H1 (cell line): ENCODE results near the gene MACROD2. TPM values are rescaled to one million over a fixed set of nuclear protein-coding genes. Genes with fewer than 3 reads are reported as not detected.

Experiments used
- CTCF ChIA-PET: fragments of 300-600 bp; sonication (Branson Sonifier 250); formaldehyde crosslinking; loops from one replicate; lab custom pipeline; 2021; ENCODE audit not compliant: partially characterized antibody; lab: Charles Lee
- POLR2A ChIA-PET: fragments of 300-600 bp; sonication (Branson Sonifier 250); formaldehyde crosslinking; loops from one replicate; lab custom pipeline; 2021; ENCODE audit warnings: inconsistent platforms; ENCODE audit not compliant: partially characterized antibody; lab: Charles Lee
- DNase-seq, 2 experiments: peaks; one replicate each; pipeline versions ENCODE4 v3.0.0 to v3.0.0-alpha.2; 2010 to 2022; ENCODE audit warnings: low spot score in 2 of 2, low read depth in 1 of 2, mixed read lengths in 1 of 2
- FAIRE-seq: peaks from 2 replicates; lab custom pipeline; 2011; peaks lifted over from hg19 to GRCh38; lab: Jason Lieb, UNC
- H2AFZ ChIP-seq: 2 replicates; pipeline ENCODE4 v1.8.1; 2012; ENCODE audit warnings: low read length, inconsistent platforms
- H2AK5ac ChIP-seq: 2 replicates; pipeline ENCODE4 v1.6.1; 2013; ENCODE audit warnings: low read depth, low read length
- H2BK120ac ChIP-seq: replicated peaks from 2 replicates; pipeline ENCODE3; 2013; ENCODE audit warnings: low read depth, low read length, inconsistent platforms
- H2BK12ac ChIP-seq: 2 replicates; pipeline ENCODE4 v1.6.1; 2013; ENCODE audit warnings: low read depth, low read length
- H2BK15ac ChIP-seq: 2 replicates; pipeline ENCODE4 v1.6.1; 2013; ENCODE audit warnings: low read length
- H2BK20ac ChIP-seq: 2 replicates; pipeline ENCODE4 v1.6.1; 2013; ENCODE audit warnings: low read length
- H2BK5ac ChIP-seq: 2 replicates; pipeline ENCODE4 v1.6.1; 2013; ENCODE audit warnings: low read depth, low read length
- H3K14ac ChIP-seq: 2 replicates; pipeline ENCODE4 v1.6.1; 2013; ENCODE audit warnings: inconsistent platforms; ENCODE audit not compliant: insufficient read length
- H3K18ac ChIP-seq: 2 replicates; pipeline ENCODE4 v1.6.1; 2013; ENCODE audit warnings: low read length; ENCODE audit errors: extremely low read depth
- H3K23ac ChIP-seq: 2 replicates; pipeline ENCODE4 v1.6.1; 2013; ENCODE audit warnings: inconsistent platforms; ENCODE audit not compliant: insufficient read length
- H3K23me2 ChIP-seq: 2 replicates; pipeline ENCODE4 v1.6.1; 2013; ENCODE audit warnings: low read depth, low read length
- H3K27ac ChIP-seq: 2 replicates; pipeline ENCODE4 v1.6.1; 2011; ENCODE audit warnings: low read depth, low read length, inconsistent platforms
- H3K27me3 ChIP-seq, 4 experiments: replicated peaks in 1 of 4; 1 replicate in 1 of 4; 2 replicates in 3 of 4; pipeline versions ENCODE4 v1.6.1 to v1.8.1; 2011 to 2013; ENCODE audit warnings: low read length in 3 of 4, mild to moderate bottlenecking in 3 of 4, inconsistent platforms in 2 of 4, mixed read lengths in 2 of 4, moderate library complexity in 1 of 4; ENCODE audit not compliant: control insufficient read depth in 3 of 4, insufficient read depth in 3 of 4; ENCODE audit errors: extremely low read depth in 1 of 4
- H3K36me3 ChIP-seq, 4 experiments: 2 replicates each; pipeline versions ENCODE4 v1.6.1 to v1.8.1; 2011 to 2013; ENCODE audit warnings: mild to moderate bottlenecking in 4 of 4, low read length in 3 of 4, moderate library complexity in 2 of 4, control low read depth in 1 of 4, inconsistent platforms in 1 of 4; ENCODE audit not compliant: insufficient read depth in 4 of 4, control insufficient read depth in 2 of 4
- H3K4ac ChIP-seq: replicated peaks from 2 replicates; pipeline ENCODE3; 2013; ENCODE audit warnings: low read length, low read depth, mixed read lengths, inconsistent platforms; ENCODE audit not compliant: insufficient read length
- H3K4me1 ChIP-seq, 4 experiments: replicated peaks in 1 of 4; 1 replicate in 1 of 4; 2 replicates in 3 of 4; pipeline versions ENCODE4 v1.6.1 to v1.8.1; 2011 to 2013; ENCODE audit warnings: low read length in 3 of 4, inconsistent platforms in 2 of 4, mixed read lengths in 1 of 4; ENCODE audit not compliant: insufficient read depth in 4 of 4, control insufficient read depth in 3 of 4
- H3K4me2 ChIP-seq, 2 experiments: 2 replicates each; pipeline versions ENCODE4 v1.6.1 to v1.8.1; 2011 to 2013; ENCODE audit warnings: low read depth in 2 of 2, low read length in 2 of 2, control low read depth in 1 of 2, inconsistent platforms in 1 of 2, mild to moderate bottlenecking in 1 of 2; ENCODE audit not compliant: insufficient read depth in 1 of 2
- H3K4me3 ChIP-seq, 4 experiments: fragments of 200-600, 300-600 bp in 1 of 4; sonication (generic), shearing (Covaris generic), sonication (Bioruptor Twin) in 1 of 4; 2 replicates each; pipeline versions ENCODE4 v1.5.1 to v1.8.1; 2011 to 2016; ENCODE audit warnings: low read length in 4 of 4, low read depth in 3 of 4, control low read depth in 2 of 4, inconsistent platforms in 2 of 4, mild to moderate bottlenecking in 2 of 4, mixed read lengths in 1 of 4, moderate library complexity in 1 of 4; ENCODE audit not compliant: insufficient read depth in 2 of 4; ENCODE audit errors: extremely low read depth in 1 of 4
- H3K56ac ChIP-seq: replicated peaks from 2 replicates; pipeline ENCODE3; 2013; ENCODE audit warnings: low read depth, mild to moderate bottlenecking, mixed read lengths, low read length, inconsistent platforms; ENCODE audit not compliant: insufficient read length
- H3K79me1 ChIP-seq: 2 replicates; pipeline ENCODE4 v1.6.1; 2013; ENCODE audit warnings: low read depth, low read length, control low read depth
- H3K79me2 ChIP-seq, 2 experiments: 2 replicates each; pipeline versions ENCODE4 v1.6.1 to v1.8.1; 2012 to 2013; ENCODE audit warnings: low read length in 2 of 2, mild to moderate bottlenecking in 2 of 2, inconsistent platforms in 1 of 2; ENCODE audit not compliant: insufficient read depth in 2 of 2, control insufficient read depth in 1 of 2
- H3K9ac ChIP-seq, 4 experiments: replicated peaks in 1 of 4; 1 replicate in 1 of 4; 2 replicates in 3 of 4; pipeline versions ENCODE4 v1.6.1 to v1.8.1; 2011 to 2013; ENCODE audit warnings: low read depth in 3 of 4, low read length in 3 of 4, control low read depth in 2 of 4, mild to moderate bottlenecking in 2 of 4, moderate library complexity in 2 of 4, inconsistent platforms in 1 of 4; ENCODE audit errors: extremely low read depth in 1 of 4
- H3K9me3 ChIP-seq, 2 experiments: 2 replicates each; pipeline versions ENCODE4 v1.6.1 to v1.8.1; 2012 to 2013; ENCODE audit warnings: mild to moderate bottlenecking in 2 of 2, moderate library complexity in 2 of 2, control low read depth in 1 of 2, inconsistent platforms in 1 of 2, low read depth in 1 of 2, low read length in 1 of 2, mixed read lengths in 1 of 2; ENCODE audit not compliant: insufficient read depth in 2 of 2
- H4K20me1 ChIP-seq, 2 experiments: replicated peaks in 1 of 2; 2 replicates each; pipeline versions ENCODE3 to v1.8.1; 2011 to 2013; ENCODE audit warnings: inconsistent platforms in 2 of 2, low read length in 2 of 2, mild to moderate bottlenecking in 1 of 2; ENCODE audit not compliant: insufficient read depth in 2 of 2, control insufficient read depth in 1 of 2
- H4K5ac ChIP-seq: 2 replicates; pipeline ENCODE4 v1.6.1; 2013; ENCODE audit warnings: low read length, low read depth, mixed read lengths, inconsistent platforms; ENCODE audit not compliant: insufficient read length
- H4K8ac ChIP-seq: 2 replicates; pipeline ENCODE4 v1.8.0; 2013; ENCODE audit warnings: mild to moderate bottlenecking, moderate library complexity, low read length, inconsistent platforms; ENCODE audit not compliant: insufficient read depth; ENCODE audit errors: extremely low read depth
- H4K91ac ChIP-seq: replicated peaks from 2 replicates; pipeline ENCODE3; 2013; ENCODE audit warnings: low read length, mixed read lengths, inconsistent platforms; ENCODE audit not compliant: insufficient read length
- JUND ChIP-seq: IDR thresholded peaks from 2 replicates; pipeline ENCODE4 v1.6.1; 2011; ENCODE audit warnings: mild to moderate bottlenecking, improper control_type of control experiment, low read length
- SRF ChIP-seq: IDR thresholded peaks from 2 replicates; pipeline ENCODE4 v1.6.1; 2011; ENCODE audit warnings: mild to moderate bottlenecking, low read depth, low read length, moderate library complexity
- TAF7 ChIP-seq: optimal IDR thresholded peaks from 2 replicates; pipeline ENCODE3; 2011; ENCODE audit warnings: low read depth, mild to moderate bottlenecking, inconsistent platforms, low read length, moderate library complexity, borderline replicate concordance
- polyA plus RNA-seq, 7 experiments: library from polyadenylated mRNA; depleted of rRNA in 3 of 7; stranded (reverse) in 5 of 7; unstranded in 2 of 7; fragments of >200 nt in 5 of 7; fragments of 200-250 nt in 2 of 7; gene quantifications; 1 replicate in 5 of 7; 2 replicates in 1 of 7; 4 replicates in 1 of 7; pipeline versions ENCODE4 v1.2.1 to v1.2.3, GENCODE V29; 2011 to 2013; ENCODE audit warnings: missing spikeins in 2 of 7, mixed read lengths in 2 of 7
- total RNA-seq: library from RNA; stranded (reverse); fragmentation: NEBNext Ultra II Directional; extraction: Animal tissue kit (Norgen Biotek cat#: 25700); gene quantifications from 2 replicates; pipeline ENCODE4 v1.2.1, GENCODE V29; 2021

The MACROD2 gene
- total and polyA plus RNA-seq, 2 of the 8 experiments (the other 6 are each of a cell fraction or from before 2014, with no cell fraction given), result 0.70 to 3.9 TPM

DNA sequence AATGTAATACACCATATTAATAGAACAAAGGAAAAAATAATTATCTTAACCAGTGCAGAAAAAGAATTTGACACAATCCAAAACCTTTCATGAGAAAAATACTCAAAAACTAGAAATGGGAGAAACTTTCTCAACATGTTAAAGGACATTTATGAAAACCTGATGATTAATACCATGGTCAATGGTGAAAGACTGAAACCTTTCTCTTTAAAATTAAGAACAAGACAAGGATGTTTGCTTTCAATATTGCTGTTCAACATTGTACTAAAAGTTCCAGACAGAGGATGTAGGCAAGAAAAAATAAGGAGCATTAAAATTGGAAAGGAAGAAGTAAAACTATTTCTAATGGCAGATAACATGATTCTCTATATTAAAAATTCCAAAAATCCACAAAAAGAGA, 1323.4 kb downstream of the MACROD2 start:
- Histone ChIP-seq H3K4me2 (no peak overlapping the region), H2BK12ac (no peak overlapping the region), H3K79me1 (no peaks in the 10 kb centered on the region), H3K56ac (no peak overlapping the region), H3K27me3 (no peaks in the 10 kb centered on the region), H3K4me1 (no peaks in the 10 kb centered on the region), H3K4me3 (no peak overlapping the region), H3K23ac (no peak overlapping the region), H4K8ac (no peak overlapping the region), H4K5ac (no peak overlapping the region), H2AFZ (no peak overlapping the region), H2AK5ac (no peak overlapping the region), H3K23me2 (no peaks in the 10 kb centered on the region), H3K14ac (no peak overlapping the region), H2BK20ac (no peak overlapping the region), H3K79me2 (no peaks in the 10 kb centered on the region), H3K36me3 (no peaks in the 10 kb centered on the region), H2BK5ac (no peak overlapping the region), H4K91ac (no peak overlapping the region), H2BK15ac (no peak overlapping the region), H3K9ac (no peak overlapping the region), H3K27ac (no peak overlapping the region), H2BK120ac (no peak overlapping the region), H3K9me3 (no peaks in the 10 kb centered on the region), H3K4ac (no peak overlapping the region), H4K20me1 (no peaks in the 10 kb centered on the region), H3K18ac (no peak overlapping the region)
- ChIA-PET CTCF (no interaction called here), POLR2A (no interaction called here)
- DNase-seq (no peak), FAIRE-seq (no peak)
- no peak for TF ChIP-seq TAF7
- TF ChIP-seq SRF, result no peak
- no peak for TF ChIP-seq JUND
